OCI-LY3 (cell line): ENCODE results near the gene TSPAN14.

ENCODE experiments used
- EZH2phosphoT487 ChIP-seq: fragments of 200-600 bp; shearing (Covaris generic); IDR thresholded peaks from 2 replicates; pipeline ENCODE4 v1.6.1; 2018; ENCODE audit warnings: antibody characterized with exemption, mixed run types, low read depth
- TF ChIP-seq, protein P1 (sequence below): fragments of 200-600, 300-600 bp; sonication (generic); IDR thresholded peaks from 2 replicates; pipeline ENCODE4 v1.5.1; 2014; ENCODE audit warnings: antibody characterized with exemption, low read length, low read depth

DNA sequence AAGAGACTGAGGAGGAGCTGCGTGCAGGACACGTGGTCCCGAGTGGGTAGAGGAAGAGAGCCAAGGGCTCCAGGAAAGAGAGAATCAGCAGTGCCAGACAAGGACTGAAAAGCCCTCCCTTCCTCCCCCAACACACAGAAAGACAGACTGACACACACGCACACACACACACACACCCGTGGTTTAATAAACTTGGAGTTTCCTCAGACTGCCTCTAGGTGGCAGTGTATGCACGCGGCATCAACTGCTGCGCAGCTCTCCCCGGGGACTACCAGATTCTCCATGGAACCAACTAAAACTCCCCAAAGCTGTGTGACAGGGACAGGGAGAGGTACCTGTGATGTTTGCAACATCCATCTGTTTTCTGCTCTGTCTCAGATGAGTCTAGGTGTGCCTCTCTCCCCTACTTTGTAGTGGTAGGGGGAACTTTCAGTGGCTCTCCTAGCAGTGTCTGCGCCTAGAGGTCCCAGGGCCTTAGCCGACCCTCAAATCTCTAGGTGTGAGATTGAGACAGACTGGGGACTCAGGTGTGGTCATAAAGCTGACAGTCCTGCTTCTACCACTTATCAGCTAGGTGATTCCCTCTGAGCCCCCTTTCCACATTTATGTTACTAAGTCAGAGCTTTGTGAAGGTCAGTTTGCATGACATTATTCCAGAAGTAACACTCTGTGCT is 9.3 kb upstream of the TSPAN14 start:
- TF ChIP-seq, protein P1, sequence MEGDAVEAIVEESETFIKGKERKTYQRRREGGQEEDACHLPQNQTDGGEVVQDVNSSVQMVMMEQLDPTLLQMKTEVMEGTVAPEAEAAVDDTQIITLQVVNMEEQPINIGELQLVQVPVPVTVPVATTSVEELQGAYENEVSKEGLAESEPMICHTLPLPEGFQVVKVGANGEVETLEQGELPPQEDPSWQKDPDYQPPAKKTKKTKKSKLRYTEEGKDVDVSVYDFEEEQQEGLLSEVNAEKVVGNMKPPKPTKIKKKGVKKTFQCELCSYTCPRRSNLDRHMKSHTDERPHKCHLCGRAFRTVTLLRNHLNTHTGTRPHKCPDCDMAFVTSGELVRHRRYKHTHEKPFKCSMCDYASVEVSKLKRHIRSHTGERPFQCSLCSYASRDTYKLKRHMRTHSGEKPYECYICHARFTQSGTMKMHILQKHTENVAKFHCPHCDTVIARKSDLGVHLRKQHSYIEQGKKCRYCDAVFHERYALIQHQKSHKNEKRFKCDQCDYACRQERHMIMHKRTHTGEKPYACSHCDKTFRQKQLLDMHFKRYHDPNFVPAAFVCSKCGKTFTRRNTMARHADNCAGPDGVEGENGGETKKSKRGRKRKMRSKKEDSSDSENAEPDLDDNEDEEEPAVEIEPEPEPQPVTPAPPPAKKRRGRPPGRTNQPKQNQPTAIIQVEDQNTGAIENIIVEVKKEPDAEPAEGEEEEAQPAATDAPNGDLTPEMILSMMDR, result peak; percentile 69
- no peak for TF ChIP-seq EZH2phosphoT487
